H9 (cell line): ENCODE data around the gene PCDH9. TPM values are rescaled to one million over a fixed set of nuclear protein-coding genes. Genes with fewer than 3 reads are reported as not detected.

Experiments
- DNase-seq: peaks from one replicate; pipeline ENCODE4 v3.0.0-alpha.2; 2017
- H2AFZ ChIP-seq: one replicate; pipeline ENCODE4 v1.6.1; 2013; ENCODE audit warnings: mild to moderate bottlenecking, low read length, control low read depth, moderate library complexity
- H2AK5ac ChIP-seq: 2 replicates; pipeline ENCODE4 v1.6.1; 2013; ENCODE audit warnings: low read length, control low read depth, mixed read lengths; ENCODE audit not compliant: insufficient read length
- H2BK120ac ChIP-seq: one replicate; pipeline ENCODE4 v1.6.1; 2013; ENCODE audit warnings: low read depth, mild to moderate bottlenecking, low read length, control low read depth, inconsistent platforms; ENCODE audit not compliant: poor library complexity, severe bottlenecking
- H2BK12ac ChIP-seq: 2 replicates; pipeline ENCODE4 v1.6.1; 2013; ENCODE audit warnings: low read length, control low read depth, mixed read lengths, low read depth; ENCODE audit not compliant: insufficient read length
- H2BK15ac ChIP-seq: 2 replicates; pipeline ENCODE4 v1.6.1; 2013; ENCODE audit warnings: low read depth, low read length, control low read depth
- H2BK20ac ChIP-seq: one replicate; pipeline ENCODE4 v1.6.1; 2013; ENCODE audit warnings: low read depth, mild to moderate bottlenecking, low read length, control low read depth, inconsistent platforms; ENCODE audit not compliant: poor library complexity, severe bottlenecking
- H2BK5ac ChIP-seq: 2 replicates; pipeline ENCODE4 v1.6.1; 2013; ENCODE audit warnings: low read length, control low read depth, mixed read lengths; ENCODE audit not compliant: insufficient read length
- H3K14ac ChIP-seq: 2 replicates; pipeline ENCODE4 v1.6.1; 2013; ENCODE audit warnings: low read length, control low read depth; ENCODE audit not compliant: insufficient read depth
- H3K18ac ChIP-seq: 2 replicates; pipeline ENCODE4 v1.6.1; 2013; ENCODE audit warnings: low read depth, mild to moderate bottlenecking, mixed read lengths, low read length, control low read depth; ENCODE audit not compliant: insufficient read length
- H3K23ac ChIP-seq: 2 replicates; pipeline ENCODE4 v1.6.1; 2013; ENCODE audit warnings: low read length, control low read depth, mixed read lengths, low read depth; ENCODE audit not compliant: insufficient read length
- H3K23me2 ChIP-seq: 2 replicates; pipeline ENCODE4 v1.6.1; 2013; ENCODE audit warnings: low read depth, mild to moderate bottlenecking, mixed read lengths, low read length, control low read depth; ENCODE audit not compliant: insufficient read length, poor library complexity, severe bottlenecking
- H3K27ac ChIP-seq: 2 replicates; pipeline ENCODE4 v1.5.1; 2013; ENCODE audit warnings: low read length, control low read depth, mixed read lengths, low read depth; ENCODE audit not compliant: insufficient read length
- H3K27me3 ChIP-seq: 2 replicates; pipeline ENCODE4 v1.6.1; 2013; ENCODE audit warnings: low read length, control low read depth, inconsistent platforms; ENCODE audit not compliant: insufficient read depth
- H3K4ac ChIP-seq: 2 replicates; pipeline ENCODE4 v1.6.1; 2013; ENCODE audit warnings: low read depth, mild to moderate bottlenecking, control low read depth, inconsistent platforms, low read length, moderate library complexity
- H3K4me1 ChIP-seq: 2 replicates; pipeline ENCODE4 v1.6.1; 2013; ENCODE audit warnings: low read length, control low read depth, inconsistent platforms; ENCODE audit not compliant: insufficient read depth
- H3K4me2 ChIP-seq: 2 replicates; pipeline ENCODE4 v1.6.1; 2013; ENCODE audit warnings: low read length, control low read depth, mixed read lengths; ENCODE audit not compliant: insufficient read length, insufficient read depth
- H3K56ac ChIP-seq: 2 replicates; pipeline ENCODE4 v1.6.1; 2013; ENCODE audit warnings: low read depth, mild to moderate bottlenecking, mixed read lengths, low read length, control low read depth; ENCODE audit not compliant: insufficient read length
- H3K79me1 ChIP-seq: 2 replicates; pipeline ENCODE4 v1.6.1; 2013; ENCODE audit warnings: low read depth, mild to moderate bottlenecking, moderate library complexity, low read length, control low read depth, inconsistent platforms; ENCODE audit not compliant: insufficient read depth, poor library complexity, severe bottlenecking
- H3K79me2 ChIP-seq: 2 replicates; pipeline ENCODE4 v1.6.1; 2013; ENCODE audit warnings: low read length, control low read depth, inconsistent platforms; ENCODE audit not compliant: insufficient read depth
- H3K9ac ChIP-seq: 2 replicates; pipeline ENCODE4 v1.6.1; 2013; ENCODE audit warnings: low read length, control low read depth, mixed read lengths; ENCODE audit not compliant: insufficient read length; ENCODE audit errors: extremely low read depth
- H3K9me3 ChIP-seq: one replicate; pipeline ENCODE4 v1.6.1; 2013; ENCODE audit warnings: low read depth, low read length, inconsistent platforms; ENCODE audit not compliant: control insufficient read depth
- H3T11ph ChIP-seq: one replicate; pipeline ENCODE4 v1.6.1; 2013; ENCODE audit warnings: mild to moderate bottlenecking, low read length, control low read depth, inconsistent platforms
- H4K20me1 ChIP-seq: one replicate; pipeline ENCODE4 v1.6.1; 2013; ENCODE audit not compliant: control insufficient read depth, insufficient read length, insufficient read depth
- H4K5ac ChIP-seq: 2 replicates; pipeline ENCODE4 v1.6.1; 2013; ENCODE audit warnings: low read depth, mild to moderate bottlenecking, mixed read lengths, low read length, control low read depth; ENCODE audit not compliant: insufficient read length
- H4K8ac ChIP-seq: replicated peaks from 2 replicates; pipeline ENCODE4 v1.6.1; 2013; ENCODE audit warnings: low read length, control low read depth, mixed read lengths, low read depth; ENCODE audit not compliant: insufficient read length
- H4K91ac ChIP-seq: 2 replicates; pipeline ENCODE4 v1.6.1; 2013; ENCODE audit warnings: low read depth, mild to moderate bottlenecking, moderate library complexity, mixed read lengths, low read length, control low read depth; ENCODE audit not compliant: insufficient read length
- H3K27ac Mint-ChIP-seq, 3 experiments: 2 replicates in 2 of 3; 3 replicates in 1 of 3; pipeline ENCODE4 v1.8.0; 2020 to 2021; ENCODE audit warnings: mixed read lengths in 3 of 3, mild to moderate bottlenecking in 1 of 3, moderate library complexity in 1 of 3
- H3K27me3 Mint-ChIP-seq: 2 replicates; pipeline ENCODE4 v1.8.0; 2021; ENCODE audit warnings: low read depth, mild to moderate bottlenecking, moderate library complexity, mixed read lengths
- H3K36me3 Mint-ChIP-seq, 3 experiments: 2 replicates in 2 of 3; 3 replicates in 1 of 3; pipeline ENCODE4 v1.8.0; 2020 to 2021; ENCODE audit warnings: low read depth in 3 of 3, mixed read lengths in 3 of 3; ENCODE audit not compliant: insufficient read depth in 1 of 3
- H3K4me1 Mint-ChIP-seq, 2 experiments: 2 replicates each; pipeline ENCODE4 v1.8.0; 2020; ENCODE audit warnings: mixed read lengths in 2 of 2
- H3K4me3 Mint-ChIP-seq, 2 experiments: 2 replicates in 1 of 2; 3 replicates in 1 of 2; pipeline ENCODE4 v1.8.0; 2020 to 2021; ENCODE audit warnings: mild to moderate bottlenecking in 2 of 2, mixed read lengths in 2 of 2, moderate library complexity in 1 of 2
- H3K9me3 Mint-ChIP-seq, 2 experiments: 2 replicates in 1 of 2; 3 replicates in 1 of 2; pipeline ENCODE4 v1.8.0; 2020; ENCODE audit warnings: mild to moderate bottlenecking in 2 of 2, mixed read lengths in 2 of 2, moderate library complexity in 1 of 2
- WGBS: extraction: QIAGEN DNeasy Blood & Tissue Kit; methylation state at CpG from one replicate; pipeline ENCODE4 v1.1.7; 2013; ENCODE audit warnings: missing lambda C conversion rate, low lambda C conversion rate, mixed read lengths; ENCODE audit not compliant: insufficient read length; ENCODE audit errors: extremely low coverage; 5-methylcytosine and 5-hydroxymethylcytosine counted together
- total RNA-seq: library from RNA; stranded (reverse); gene quantifications from 2 replicates; pipeline ENCODE4 v1.2.1, GENCODE V29; 2021
- TF ChIP-seq, protein P1 (sequence below): fragments of 200-600 bp; sonication (generic); conservative IDR thresholded peaks from 3 replicates; pipeline ENCODE4 v1.8.0; 2021; ENCODE audit warnings: antibody characterized with exemption, mild to moderate bottlenecking

Gene PCDH9
- total RNA-seq, 1 experiment from 2014 or later = 0.11 TPM

DNA sequence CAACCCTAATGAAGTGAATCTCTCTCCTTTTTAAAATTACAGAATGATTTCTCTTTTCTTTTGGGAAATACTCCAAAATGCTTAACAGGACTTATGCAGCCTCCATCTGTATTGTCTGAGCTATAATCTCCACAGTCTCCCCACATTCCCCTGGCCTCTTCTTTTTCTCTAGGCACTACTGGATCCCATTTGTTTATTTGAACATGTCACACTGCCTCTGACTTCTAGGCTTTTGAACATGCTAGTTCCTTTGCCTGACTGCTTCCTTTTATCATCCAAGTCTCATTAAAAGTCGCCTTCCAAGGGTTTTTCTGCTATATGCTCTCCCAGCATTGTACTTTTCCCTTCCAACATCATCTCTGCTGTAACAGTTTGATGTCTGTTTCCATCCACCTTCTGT, 548.7 kb downstream of the PCDH9 start:
- Histone ChIP-seq H3K9me3 (no peaks in the 10 kb centered on the region), H3T11ph (no peak overlapping the region), H2BK120ac (no peak overlapping the region), H3K23ac (no peak overlapping the region), H2AK5ac (no peak overlapping the region), H3K9ac (no peak overlapping the region), H3K4ac (no peak overlapping the region), H3K56ac (no peak overlapping the region), H2BK12ac (no peak overlapping the region), H3K27me3 (no peaks in the 10 kb centered on the region), H2BK5ac (no peak overlapping the region), H3K23me2 (no peaks in the 10 kb centered on the region), H2BK15ac (no peak overlapping the region), H3K14ac (no peak overlapping the region), H3K79me2 (no peaks in the 10 kb centered on the region), H3K4me2 (no peak overlapping the region), H4K20me1 (no peaks in the 10 kb centered on the region), H4K5ac (no peak overlapping the region), H3K27ac (no peak overlapping the region), H2BK20ac (no peak overlapping the region), H2AFZ (no peak overlapping the region), H4K91ac (no peak overlapping the region), H4K8ac (no peak overlapping the region), H3K79me1 (no peaks in the 10 kb centered on the region), H3K18ac (no peak overlapping the region), H3K4me1 (no peaks in the 10 kb centered on the region)
- Mint-ChIP-seq H3K9me3 (peaks cover 18 to 20% of the 10 kb centered on the region in 2 experiments), H3K27me3 (no peaks in the 10 kb centered on the region), H3K4me3 (no peak overlapping the region), H3K4me1 (no peaks in the 10 kb centered on the region), H3K27ac (no peak overlapping the region), H3K36me3 (peaks cover 6 to 23% (median 8%) of the 10 kb centered on the region in 3 experiments)
- TF ChIP-seq, protein P1, sequence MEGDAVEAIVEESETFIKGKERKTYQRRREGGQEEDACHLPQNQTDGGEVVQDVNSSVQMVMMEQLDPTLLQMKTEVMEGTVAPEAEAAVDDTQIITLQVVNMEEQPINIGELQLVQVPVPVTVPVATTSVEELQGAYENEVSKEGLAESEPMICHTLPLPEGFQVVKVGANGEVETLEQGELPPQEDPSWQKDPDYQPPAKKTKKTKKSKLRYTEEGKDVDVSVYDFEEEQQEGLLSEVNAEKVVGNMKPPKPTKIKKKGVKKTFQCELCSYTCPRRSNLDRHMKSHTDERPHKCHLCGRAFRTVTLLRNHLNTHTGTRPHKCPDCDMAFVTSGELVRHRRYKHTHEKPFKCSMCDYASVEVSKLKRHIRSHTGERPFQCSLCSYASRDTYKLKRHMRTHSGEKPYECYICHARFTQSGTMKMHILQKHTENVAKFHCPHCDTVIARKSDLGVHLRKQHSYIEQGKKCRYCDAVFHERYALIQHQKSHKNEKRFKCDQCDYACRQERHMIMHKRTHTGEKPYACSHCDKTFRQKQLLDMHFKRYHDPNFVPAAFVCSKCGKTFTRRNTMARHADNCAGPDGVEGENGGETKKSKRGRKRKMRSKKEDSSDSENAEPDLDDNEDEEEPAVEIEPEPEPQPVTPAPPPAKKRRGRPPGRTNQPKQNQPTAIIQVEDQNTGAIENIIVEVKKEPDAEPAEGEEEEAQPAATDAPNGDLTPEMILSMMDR = no peak
- WGBS = no CpG with 5 or more reads among the region's 1 CpG
- DNase-seq = no peak
